Measurements from ENCODE around the gene DDX41.

DDX41 gene

DNA sequence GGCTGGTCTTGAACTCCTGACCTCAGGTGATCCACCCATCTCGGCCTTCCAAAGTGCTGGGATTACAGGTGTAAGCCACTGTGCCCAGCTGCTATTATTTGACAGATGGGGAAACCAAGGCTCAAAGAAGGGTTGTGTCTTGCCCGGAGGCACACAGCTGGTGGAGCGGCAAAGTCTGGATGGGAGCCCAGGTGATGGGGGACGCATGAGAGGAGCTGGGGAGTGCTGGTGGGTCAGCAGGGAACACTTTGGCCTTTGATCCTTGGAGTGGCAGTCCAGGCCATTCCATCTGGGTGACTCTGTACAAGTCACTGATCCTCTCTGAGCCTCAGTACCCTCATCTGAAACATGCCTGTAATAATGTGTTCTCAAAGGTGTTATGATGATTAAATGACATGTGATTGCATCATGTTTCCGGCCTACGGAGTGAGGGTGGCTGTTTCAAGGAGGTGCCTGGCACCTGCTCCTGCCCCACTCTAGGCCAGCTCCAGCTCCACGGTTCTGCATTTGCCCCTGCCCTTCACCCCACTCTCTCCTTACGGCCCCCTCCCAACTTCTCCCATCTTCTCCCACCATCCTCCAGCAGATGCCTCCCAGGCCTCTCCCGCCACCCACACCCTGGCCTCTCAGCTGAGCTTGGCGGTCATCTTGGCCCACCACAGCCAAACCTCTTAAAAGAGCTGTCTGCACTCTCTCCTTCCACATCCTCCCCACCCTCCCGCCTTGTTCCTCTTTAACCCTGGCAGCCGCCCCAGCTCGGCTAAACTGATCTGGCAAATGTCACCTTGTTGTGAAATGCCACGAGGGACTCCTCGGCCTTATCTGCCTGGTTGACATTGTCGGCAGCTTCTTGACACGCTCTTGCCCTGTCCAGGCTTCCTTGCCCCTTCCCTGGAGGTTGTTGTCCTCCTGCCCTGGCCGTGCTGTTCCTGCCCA is 37.8 kb downstream of the DDX41 start:
- Mint-ChIP-seq H3K4me1 (peaks cover 41% of the 10 kb centered on the region), H3K4me3 (no peak overlapping the region), H3K36me3 (ENCODE audit: insufficient read depth) (peaks cover 11% of the 10 kb centered on the region), H3K27me3 (peaks cover 7% of the 10 kb centered on the region), H3K9me3 (no peaks in the 10 kb centered on the region), H3K27ac (ENCODE audit: low read depth) (peak overlapping the region; percentile 70)
- ATAC-seq (replicated peaks; ENCODE audit: extremely low read depth, poor library complexity, severe bottlenecking) (peak; percentile 74), DNase-seq (ENCODE audit: low spot score in 2 of 2) (no peak)

DNA sequence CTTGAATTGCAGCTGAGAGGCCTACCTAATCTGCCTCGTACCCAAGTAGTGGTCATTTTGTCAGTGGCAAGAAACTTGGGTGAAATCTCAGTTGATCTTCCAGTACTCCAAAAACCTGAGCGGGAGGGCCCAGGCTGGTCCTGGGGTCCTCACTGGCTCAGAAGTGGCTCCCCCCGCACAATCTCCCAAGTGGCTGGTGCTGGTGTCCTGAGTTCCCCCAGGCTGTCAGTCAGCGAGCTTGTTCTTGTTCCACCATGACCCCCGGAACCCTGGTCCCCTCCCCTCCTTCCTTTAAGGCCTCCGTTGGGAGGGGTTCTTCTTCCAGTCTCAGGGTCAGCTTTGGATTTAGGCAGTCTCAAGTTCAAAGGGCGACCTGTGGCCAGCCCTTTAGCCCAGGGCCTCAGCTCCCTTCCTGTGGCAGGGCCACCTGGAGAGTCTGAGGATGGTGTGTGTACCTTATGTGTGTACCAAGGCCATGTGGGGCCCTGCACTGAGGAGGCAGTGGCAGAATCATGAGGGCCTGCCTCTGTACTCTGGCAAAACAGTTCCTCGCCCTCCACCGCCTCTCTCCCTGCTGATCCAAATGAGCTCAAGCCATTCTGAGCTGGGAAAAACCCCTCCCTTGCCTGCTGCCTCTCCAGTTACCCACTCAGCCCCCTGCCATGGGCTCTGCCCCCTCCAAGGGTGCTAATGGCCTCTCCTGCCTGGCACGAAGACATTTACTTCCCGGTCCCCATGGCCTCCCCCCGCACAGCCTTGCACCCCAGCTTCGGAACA is 38.9 kb downstream of the DDX41 start:
- Mint-ChIP-seq H3K4me1 (peaks cover 44% of the 10 kb centered on the region), H3K9me3 (no peaks in the 10 kb centered on the region), H3K27ac (ENCODE audit: low read depth) (peak overlapping the region; percentile 70), H3K27me3 (peaks cover 9% of the 10 kb centered on the region), H3K4me3 (no peak overlapping the region), H3K36me3 (ENCODE audit: insufficient read depth) (peaks cover 11% of the 10 kb centered on the region)
- no peak for ATAC-seq (replicated peaks; ENCODE audit: extremely low read depth, poor library complexity, severe bottlenecking)
- DNase-seq (ENCODE audit: low spot score in 2 of 2), result no peak

DNA sequence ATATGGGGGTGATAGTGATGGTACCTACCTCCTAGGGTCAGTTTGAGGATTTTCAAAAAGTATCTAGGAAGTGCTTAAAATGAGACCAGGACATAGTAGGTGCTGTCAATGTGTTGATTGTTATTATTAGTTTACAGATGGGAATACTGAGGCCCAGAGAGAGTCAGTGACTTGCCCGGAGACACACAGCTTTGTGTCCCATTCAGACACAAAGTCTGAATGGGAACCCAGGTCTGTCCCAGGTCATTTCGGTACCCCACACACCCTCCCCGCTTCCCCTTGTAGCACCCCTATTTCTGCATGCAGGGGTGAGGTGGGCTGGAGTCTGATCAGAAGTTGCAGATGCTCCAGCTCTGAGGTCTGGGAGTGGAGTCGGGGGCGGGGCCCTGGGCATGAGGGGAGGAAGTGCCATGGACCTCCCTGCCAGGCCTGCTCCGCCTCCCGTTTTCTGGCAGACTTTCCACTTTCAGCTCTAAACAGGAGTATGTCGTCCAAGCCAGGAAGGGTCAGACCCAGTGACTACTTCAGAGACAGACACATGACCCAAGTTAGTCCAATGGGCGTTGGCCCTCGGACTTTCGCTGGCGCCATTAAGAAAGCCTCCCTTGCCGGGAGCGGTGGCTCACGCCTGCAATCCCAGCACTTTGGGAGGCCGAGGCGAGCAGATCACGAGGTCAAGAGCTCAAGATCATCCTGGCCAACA is 40.1 kb downstream of the DDX41 start:
- DNase-seq (ENCODE audit: low spot score in 2 of 2) (no peak), ATAC-seq (replicated peaks; ENCODE audit: extremely low read depth, poor library complexity, severe bottlenecking) (no peak)
- Mint-ChIP-seq H3K36me3 (ENCODE audit: insufficient read depth) (peaks cover 13% of the 10 kb centered on the region), H3K4me1 (peaks cover 51% of the 10 kb centered on the region), H3K4me3 (no peak overlapping the region), H3K27ac (ENCODE audit: low read depth) (no peak overlapping the region), H3K27me3 (peaks cover 9% of the 10 kb centered on the region), H3K9me3 (no peaks in the 10 kb centered on the region)

DNA sequence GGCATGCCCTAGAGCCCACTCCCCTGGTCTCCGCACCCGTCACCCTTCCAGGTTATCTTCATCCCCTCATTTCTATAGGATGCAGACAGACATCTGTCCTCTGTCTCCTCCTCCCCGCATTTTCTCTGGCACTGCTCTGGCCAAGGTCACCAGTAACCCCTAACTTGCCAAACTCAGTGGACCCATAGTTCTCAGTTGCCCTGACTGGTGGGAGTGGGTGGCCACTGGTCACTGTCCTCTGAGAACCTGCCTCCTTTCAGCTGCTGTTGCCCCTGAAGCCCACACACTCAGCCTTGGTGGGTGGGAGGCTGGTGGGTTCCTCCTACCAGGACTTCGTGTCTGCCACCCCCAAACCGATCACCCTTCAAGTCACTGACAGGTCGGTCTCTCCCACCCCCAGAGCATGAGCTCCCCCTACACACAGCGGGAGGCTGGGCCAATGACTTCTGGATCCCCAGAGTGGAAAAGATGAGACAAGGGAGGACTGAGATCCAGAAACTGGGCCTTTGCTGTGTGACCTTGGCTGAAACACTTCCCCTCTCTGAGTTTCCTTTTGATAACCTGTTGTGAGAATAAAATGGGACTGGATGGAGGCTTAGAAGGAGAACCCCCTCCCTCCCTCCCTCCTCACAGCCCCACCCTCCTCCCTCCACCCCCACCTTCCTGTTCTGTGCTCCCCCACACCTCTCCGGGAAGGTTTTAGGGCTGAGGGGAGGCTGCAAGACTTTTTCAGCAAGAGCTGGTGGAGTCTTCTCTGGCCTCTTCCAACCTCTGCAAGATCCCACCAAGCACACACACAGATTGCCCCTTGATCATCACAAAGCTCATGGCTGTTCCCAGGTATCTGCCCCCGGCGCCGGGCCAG is 41.0 kb downstream of the DDX41 start:
- H3K4me1 Mint-ChIP-seq, result peaks cover 57% of the 10 kb centered on the region
- H3K9me3 Mint-ChIP-seq, result no peaks in the 10 kb centered on the region
- peaks cover 11% of the 10 kb centered on the region for H3K36me3 Mint-ChIP-seq (ENCODE audit: insufficient read depth)
- peaks cover 9% of the 10 kb centered on the region for H3K27me3 Mint-ChIP-seq
- ATAC-seq (replicated peaks; ENCODE audit: extremely low read depth, poor library complexity, severe bottlenecking) (no peak), DNase-seq (ENCODE audit: low spot score in 2 of 2) (no peak)
- H3K4me3 Mint-ChIP-seq, result peak overlapping the region; percentile 89
- H3K27ac Mint-ChIP-seq (ENCODE audit: low read depth), result peak overlapping the region; percentile 63

DNA sequence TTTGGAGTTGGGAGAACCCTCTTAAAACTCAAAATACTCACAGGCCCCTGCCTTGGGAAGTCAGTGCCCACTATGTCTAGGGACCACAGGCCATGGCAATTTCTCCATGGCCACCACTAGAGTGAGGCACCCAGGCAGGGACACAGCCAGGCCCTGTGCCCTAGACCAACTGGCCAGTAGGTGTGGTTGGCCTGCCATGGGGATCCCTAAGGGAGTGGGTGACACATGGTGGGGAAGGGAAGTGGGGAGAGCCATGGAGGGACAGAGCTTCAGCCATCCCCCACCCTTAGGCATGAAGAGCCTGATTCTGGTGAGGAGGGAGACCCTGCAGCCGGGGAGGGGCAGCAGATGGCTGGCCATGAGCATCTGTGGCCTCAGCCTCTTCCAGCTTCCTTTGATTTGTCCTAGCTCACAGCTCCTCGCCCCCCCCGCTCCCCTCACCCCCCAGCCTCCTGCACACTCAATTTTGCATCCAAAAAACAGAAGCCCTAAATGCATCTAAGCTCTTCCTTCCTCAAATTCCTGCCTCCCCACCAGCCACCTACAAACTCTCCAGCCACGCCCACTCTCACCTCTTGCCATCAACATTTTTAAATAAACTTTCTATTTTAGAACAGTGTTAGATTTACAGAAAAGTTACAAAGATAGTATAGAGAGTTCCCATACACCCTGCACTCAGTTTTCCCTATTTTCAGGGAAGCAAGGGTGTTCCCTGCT is 41.8 kb downstream of the DDX41 start:
- Mint-ChIP-seq H3K27ac (ENCODE audit: low read depth) (peak overlapping the region; percentile 63), H3K9me3 (no peaks in the 10 kb centered on the region), H3K4me1 (peaks cover 63% of the 10 kb centered on the region), H3K36me3 (ENCODE audit: insufficient read depth) (peaks cover 11% of the 10 kb centered on the region), H3K4me3 (peak overlapping the region; percentile 89), H3K27me3 (peaks cover 9% of the 10 kb centered on the region)
- DNase-seq (ENCODE audit: low spot score in 2 of 2) (no peak), ATAC-seq (replicated peaks; ENCODE audit: extremely low read depth, poor library complexity, severe bottlenecking) (no peak)

DNA sequence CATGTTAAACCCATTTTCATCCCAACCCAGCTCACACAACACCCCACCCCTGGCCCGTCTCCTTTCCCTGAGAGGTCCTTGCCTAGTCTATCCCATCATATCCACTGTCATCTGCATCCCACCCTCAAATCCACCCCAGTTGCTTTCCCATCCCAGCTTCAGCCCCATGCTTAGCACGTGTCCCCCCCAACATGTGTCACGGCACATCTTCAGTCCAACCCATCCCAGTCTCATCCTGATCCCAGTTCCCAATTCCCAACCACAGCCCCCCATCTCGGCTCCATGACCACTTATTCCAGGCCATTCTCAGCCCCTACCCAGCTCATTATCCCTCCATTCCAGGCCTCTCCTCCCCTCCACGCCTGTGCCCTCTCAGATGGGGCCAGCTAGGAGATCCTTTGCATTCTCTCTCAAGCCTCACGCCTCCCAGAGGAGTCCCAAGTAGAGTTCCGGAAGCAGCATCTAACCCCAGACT is 42.7 kb downstream of the DDX41 start:
- peak overlapping the region; percentile 77 for H3K27ac Mint-ChIP-seq (ENCODE audit: low read depth)
- DNase-seq (ENCODE audit: low spot score in 2 of 2) (no peak), ATAC-seq (replicated peaks; ENCODE audit: extremely low read depth, poor library complexity, severe bottlenecking) (no peak)
- H3K9me3 Mint-ChIP-seq, result no peaks in the 10 kb centered on the region
- peaks cover 64% of the 10 kb centered on the region for H3K4me1 Mint-ChIP-seq
- H3K27me3 Mint-ChIP-seq, result peaks cover 9% of the 10 kb centered on the region
- peaks cover 9% of the 10 kb centered on the region for H3K36me3 Mint-ChIP-seq (ENCODE audit: insufficient read depth)
- H3K4me3 Mint-ChIP-seq, result peak overlapping the region; percentile 89

DNA sequence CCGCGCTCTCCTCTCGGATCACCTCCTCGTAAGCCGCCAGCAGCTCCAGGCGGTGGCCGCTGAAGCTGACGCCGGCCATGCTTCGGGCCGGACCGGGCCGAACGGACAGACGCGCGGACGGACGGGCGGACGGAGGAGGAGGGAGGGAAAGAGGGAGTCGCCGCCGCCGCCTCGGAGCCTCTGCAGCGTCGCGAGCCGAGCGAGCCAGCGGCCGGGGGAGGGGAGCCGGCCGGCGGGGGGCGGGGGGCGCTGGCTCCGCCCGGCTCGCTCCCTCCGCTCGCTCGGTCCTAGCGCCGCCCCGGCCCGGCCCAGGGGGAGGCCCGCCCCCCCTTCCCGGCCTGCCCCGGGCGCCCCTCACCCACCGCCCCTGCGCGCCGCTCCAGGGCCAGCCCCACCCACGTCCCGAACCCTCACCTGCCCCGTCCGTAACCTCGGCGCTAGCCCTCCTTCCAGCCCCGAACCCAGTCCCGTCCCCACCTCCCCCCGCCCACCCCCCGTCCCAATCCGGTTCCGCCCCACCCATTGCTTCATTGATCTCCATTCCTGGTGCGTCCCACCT is 43.2 kb downstream of the DDX41 start, which contains the start of gene DBN1:
Gene DBN1 (minus strand): TSS at position 192 of the 559 bp plus-strand sequence. CDS start 113 bp downstream, at position 79.
- no peak for DNase-seq (ENCODE audit: low spot score in 2 of 2)
- Mint-ChIP-seq H3K27me3 (peaks cover 9% of the 10 kb centered on the region), H3K4me3 (peak within 1 kb of the TSS; percentile 89), H3K9me3 (no peaks in the 10 kb centered on the region), H3K36me3 (ENCODE audit: insufficient read depth) (peaks cover 9% of the 10 kb centered on the region), H3K27ac (ENCODE audit: low read depth) (peak within 1 kb of the TSS; percentile 77), H3K4me1 (peaks cover 62% of the 10 kb centered on the region)
- peak; percentile 29 for ATAC-seq (replicated peaks; ENCODE audit: extremely low read depth, poor library complexity, severe bottlenecking)

DNA sequence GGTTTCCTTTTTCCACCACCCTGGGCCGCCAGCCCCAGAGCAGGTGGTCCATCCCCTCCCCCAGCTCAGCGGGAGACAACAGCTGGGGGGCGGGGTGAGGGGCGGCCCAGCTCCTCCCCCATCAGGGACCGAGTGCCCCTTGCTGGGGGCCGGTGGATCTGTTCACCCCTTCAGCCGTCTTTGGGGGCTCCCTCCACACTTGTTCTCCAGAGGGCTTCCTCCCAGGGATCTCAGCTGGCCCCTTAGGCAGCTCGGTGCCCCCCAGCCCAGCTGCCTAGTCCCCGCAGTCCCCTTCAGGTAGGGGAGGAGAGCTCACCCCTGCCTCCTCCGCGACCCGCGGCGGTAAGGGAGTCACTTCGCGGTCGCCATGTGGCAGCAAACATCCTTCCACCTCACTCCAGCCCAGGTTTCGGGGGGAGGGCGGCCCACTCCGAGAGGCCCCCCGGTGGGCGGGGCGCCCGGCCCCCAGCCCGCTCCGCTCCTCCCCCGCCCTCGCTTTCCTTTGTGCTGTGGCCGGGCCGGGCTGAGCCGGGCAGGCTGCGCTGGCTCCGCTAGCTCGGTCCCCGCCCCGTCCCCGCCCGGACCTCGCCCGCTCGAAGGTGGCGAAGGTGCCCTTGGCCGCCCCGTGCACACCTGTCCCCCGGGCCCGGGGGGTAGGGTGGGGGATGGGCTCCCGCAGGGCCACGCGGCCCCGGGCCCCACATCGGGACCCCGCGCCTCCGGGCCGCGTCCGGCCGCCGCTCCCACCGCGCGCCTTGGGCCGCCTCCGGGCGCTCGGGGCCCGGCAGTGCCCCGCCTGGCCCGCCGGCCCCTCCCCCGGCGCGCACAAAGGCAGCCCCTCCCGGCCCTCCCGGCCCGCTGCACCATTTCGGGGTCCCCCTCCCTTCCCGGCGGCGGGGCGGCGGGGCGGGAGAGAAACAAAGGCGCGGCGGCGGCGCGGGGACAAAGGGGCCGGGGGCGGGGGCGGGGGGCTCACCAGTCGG is 44.0 kb downstream of the DDX41 start:
- Mint-ChIP-seq H3K27ac (ENCODE audit: low read depth) (no peak overlapping the region), H3K4me1 (peaks cover 61% of the 10 kb centered on the region), H3K4me3 (peak overlapping the region; percentile 89), H3K9me3 (no peaks in the 10 kb centered on the region), H3K36me3 (ENCODE audit: insufficient read depth) (peaks cover 9% of the 10 kb centered on the region), H3K27me3 (peaks cover 9% of the 10 kb centered on the region)
- DNase-seq (ENCODE audit: low spot score in 2 of 2) (peak in 1 of 2 donors; percentile 45), ATAC-seq (replicated peaks; ENCODE audit: extremely low read depth, poor library complexity, severe bottlenecking) (peak; percentile 24)

DNA sequence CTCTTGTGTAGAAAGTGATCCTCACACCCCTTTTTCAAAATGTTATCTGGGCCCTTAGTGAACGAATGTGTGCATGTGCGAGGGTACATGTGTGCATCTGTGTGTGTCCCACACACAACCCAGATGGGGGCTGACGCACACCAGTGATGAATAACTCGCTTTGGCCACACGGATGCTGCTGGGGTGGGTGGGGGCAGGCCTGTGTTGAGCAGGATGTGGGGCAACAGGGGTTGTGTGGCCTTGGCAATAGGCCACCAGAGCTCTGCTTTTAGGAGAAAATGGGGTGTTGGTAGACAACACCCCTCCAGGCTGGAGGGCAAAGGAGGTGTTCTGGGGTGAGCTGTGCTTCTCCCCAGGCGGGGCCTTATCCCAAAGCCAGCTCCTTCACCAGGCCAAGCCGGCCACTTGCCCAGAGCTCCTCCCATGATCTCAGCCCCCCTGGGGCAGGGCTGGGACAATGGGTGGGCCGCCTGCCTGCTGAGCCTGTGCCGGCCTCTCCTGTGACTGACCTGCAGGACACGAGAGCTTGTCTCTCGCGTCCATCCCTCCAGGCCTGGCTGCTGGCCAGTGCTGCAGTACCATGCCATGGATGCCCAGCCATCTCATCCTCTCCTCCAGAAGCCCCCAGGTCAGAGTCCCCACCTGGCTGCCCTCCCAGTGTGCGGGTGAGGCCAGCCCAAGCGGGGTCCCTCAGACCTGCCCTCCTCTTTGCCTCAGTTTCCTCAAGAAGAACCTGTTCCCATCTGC is 45.0 kb downstream of the DDX41 start:
- Mint-ChIP-seq H3K4me3 (peak overlapping the region; percentile 59), H3K27ac (ENCODE audit: low read depth) (no peak overlapping the region), H3K4me1 (peaks cover 61% of the 10 kb centered on the region), H3K9me3 (no peaks in the 10 kb centered on the region), H3K36me3 (ENCODE audit: insufficient read depth) (peaks cover 10% of the 10 kb centered on the region), H3K27me3 (peaks cover 9% of the 10 kb centered on the region)
- DNase-seq (ENCODE audit: low spot score in 2 of 2) (peak in 1 of 2 donors; percentile 37), ATAC-seq (replicated peaks; ENCODE audit: extremely low read depth, poor library complexity, severe bottlenecking) (peak; percentile 70)

All from central memory CD8-positive, alpha-beta T cell (primary cell).